Left hindlimb (tissue), 1 donor: ENCODE data around the gene NRSN2.
A peak's percentile ranks its signal among the peaks of the same experiment; 100 is the strongest.
"Not testable (repeated sequence)": the region's sequence is repeated elsewhere in the genome, so short reads cannot be mapped to it uniquely, and the experiment has no call there.

Experiments used
- DNase-seq: peaks from one replicate; pipeline ENCODE4 v3.0.0-alpha.2; 2018

The NRSN2 gene

GRCh38 chr20:325045-325888 is 21.6 kb upstream of the NRSN2 start, which contains the start of gene SOX12:
Gene SOX12, plus strand, starts transcription at chr20:325552. Its CDS starts 373 bp downstream, at chr20:325925.
- peak; percentile 97 for DNase-seq

GRCh38 chr20:325889-326644 is 20.8 kb upstream of the NRSN2 start:
- peak; percentile 85 for DNase-seq

GRCh38 chr20:326645-327185 is 20.2 kb upstream of the NRSN2 start:
- no peak for DNase-seq

GRCh38 chr20:327186-328026 is 19.5 kb upstream of the NRSN2 start:
- peak; percentile 95 for DNase-seq

- DNase-seq = no peak
These were observed 18.6 kb upstream of the NRSN2 start for GRCh38 chr20:328027-328974.

- DNase-seq = no peak
These were observed 17.8 kb upstream of the NRSN2 start for GRCh38 chr20:328975-329695.

- DNase-seq = no peak
These were observed 17.1 kb upstream of the NRSN2 start for GRCh38 chr20:329851-330232.

- peak; percentile 66 for DNase-seq
These were observed 16.4 kb upstream of the NRSN2 start for GRCh38 chr20:330233-331149.

- DNase-seq = no peak
These were observed 12.3 kb upstream of the NRSN2 start for GRCh38 chr20:334578-334977.

GRCh38 chr20:336040-336439 is 10.9 kb upstream of the NRSN2 start:
- DNase-seq = not testable (repeated sequence)

- DNase-seq = no peak
These were observed 5.2 kb upstream of the NRSN2 start for GRCh38 chr20:341682-342081.

- no peak for DNase-seq
These were observed 3.8 kb upstream of the NRSN2 start for GRCh38 chr20:343107-343506.

GRCh38 chr20:346033-346639 is 775 bp upstream of the NRSN2 start:
- no peak for DNase-seq

- DNase-seq = no peak
These were observed 367 bp downstream of the NRSN2 start for GRCh38 chr20:347317-347639.

GRCh38 chr20:347640-348484 is 951 bp downstream of the NRSN2 start:
- peak; percentile 98 for DNase-seq

- no peak for DNase-seq
These were observed 2.3 kb downstream of the NRSN2 start for GRCh38 chr20:348972-349841.

GRCh38 chr20:353166-353565 is 6.3 kb downstream of the NRSN2 start:
- DNase-seq = no peak
